NCI-H146 treated with DMSO at 0.1 percent for 48 hours (cell line): ENCODE measurements around the gene KIF13A.
"Not testable (repeated sequence)": the region's sequence is repeated elsewhere in the genome, so short reads cannot be mapped to it uniquely, and the experiment has no call there.

Experiments
- DNase-seq: peaks from one replicate; lab custom pipeline; 2025; ENCODE audit not compliant: unreplicated experiment; lab: John Stamatoyannopoulos, UW

Gene KIF13A

GRCh38 chr6:17999425-17999824, 12.0 kb upstream of the KIF13A start:
- DNase-seq = no peak

GRCh38 chr6:17998442-17998841, 11.0 kb upstream of the KIF13A start:
- DNase-seq = no peak

- DNase-seq = no peak
Measured at GRCh38 chr6:17998003-17998402, 10.6 kb upstream of the KIF13A start.

- DNase-seq = no peak
Measured at GRCh38 chr6:17995414-17995813, 8.0 kb upstream of the KIF13A start.

GRCh38 chr6:17994019-17994418, 6.6 kb upstream of the KIF13A start:
- no peak for DNase-seq

GRCh38 chr6:17988422-17988944, 1.0 kb upstream of the KIF13A start:
- no peak for DNase-seq

- peak; percentile 2 for DNase-seq
Measured at GRCh38 chr6:17987697-17988421, 424 bp upstream of the KIF13A start.

- no peak for DNase-seq
Measured at GRCh38 chr6:17986656-17987446, 584 bp downstream of the KIF13A start.

- DNase-seq = no peak
Measured at GRCh38 chr6:17985934-17986655, 1.3 kb downstream of the KIF13A start.

- DNase-seq = no peak
Measured at GRCh38 chr6:17984812-17985670, 2.4 kb downstream of the KIF13A start.

GRCh38 chr6:17984399-17984798, 3.0 kb downstream of the KIF13A start:
- DNase-seq = no peak

GRCh38 chr6:17983730-17984129, 3.7 kb downstream of the KIF13A start:
- no peak for DNase-seq

GRCh38 chr6:17980329-17980728, 7.1 kb downstream of the KIF13A start:
- no peak for DNase-seq

- DNase-seq = no peak
Measured at GRCh38 chr6:17979479-17979878, 8.0 kb downstream of the KIF13A start.

GRCh38 chr6:17976258-17976657, 11.2 kb downstream of the KIF13A start:
- DNase-seq = not testable (repeated sequence)

GRCh38 chr6:17974570-17975368, 12.7 kb downstream of the KIF13A start:
- DNase-seq = no peak

- no peak for DNase-seq
Measured at GRCh38 chr6:17972978-17973622, 14.3 kb downstream of the KIF13A start.

GRCh38 chr6:17972074-17972952, 15.1 kb downstream of the KIF13A start:
- no peak for DNase-seq
